SK-N-SH (cell line): ENCODE measurements around the gene CLEC19A. TPM values are rescaled to one million over a fixed set of nuclear protein-coding genes. Genes with fewer than 3 reads are reported as not detected.

Experiments used
- CTCF ChIA-PET: fragments of 300-600, 350-600 bp; formaldehyde crosslinking; extraction: SDS; loops from one replicate; lab custom pipeline; 2021; lab: Yijun Ruan, JAX
- POLR2A ChIA-PET: fragments of 350-600 bp; sonication (Branson Sonifier 250); formaldehyde crosslinking; extraction: SDS; loops from one replicate; lab custom pipeline; 2020; ENCODE audit warnings: antibody characterized with exemption, inconsistent platforms; lab: Yijun Ruan, JAX
- DNase-seq: peaks from one replicate; pipeline ENCODE4 v3.0.0; 2012
- H2AFZ ChIP-seq: fragments of 200-600 bp; sonication (generic); 2 replicates; pipeline ENCODE4 v1.8.1; 2016; ENCODE audit warnings: antibody characterized with exemption, mild to moderate bottlenecking, low read depth
- H3F3A ChIP-seq: fragments of 200-600 bp; sonication (generic); replicated peaks from 2 replicates; pipeline ENCODE3; 2016; ENCODE audit warnings: antibody characterized with exemption, mild to moderate bottlenecking; ENCODE audit not compliant: insufficient read depth
- H3K27ac ChIP-seq, 2 experiments: fragments of 200-500 bp in 1 of 2; fragments of 200-600 bp in 1 of 2; sonication (Bioruptor generic) in 1 of 2; sonication (generic), shearing (Covaris generic) in 1 of 2; 2 replicates each; pipeline versions ENCODE4 v1.5.1 to v1.6.1; 2014 to 2016; ENCODE audit warnings: low read depth in 2 of 2, inconsistent platforms in 1 of 2, low read length in 1 of 2, mild to moderate bottlenecking in 1 of 2, mixed read lengths in 1 of 2
- H3K27me3 ChIP-seq: fragments of 200-600 bp; sonication (generic), shearing (Covaris generic); 2 replicates; pipeline ENCODE4 v1.6.1; 2016; ENCODE audit warnings: mixed run types; ENCODE audit not compliant: insufficient read depth
- H3K36me3 ChIP-seq, 2 experiments: fragments of 200-500 bp in 1 of 2; fragments of 200-600 bp in 1 of 2; sonication (Bioruptor generic) in 1 of 2; sonication (generic) in 1 of 2; replicated peaks in 1 of 2; 2 replicates each; pipeline versions ENCODE3 to v1.5.1; 2014 to 2016; ENCODE audit warnings: low read length in 1 of 2, mild to moderate bottlenecking in 1 of 2; ENCODE audit not compliant: insufficient read depth in 2 of 2, control insufficient read depth in 1 of 2
- H3K4me1 ChIP-seq, 2 experiments: fragments of 200-500 bp in 1 of 2; fragments of 200-600 bp in 1 of 2; sonication (Bioruptor generic) in 1 of 2; sonication (generic), shearing (Covaris generic) in 1 of 2; 2 replicates each; pipeline versions ENCODE4 v1.5.1 to v1.6.1; 2014 to 2016; ENCODE audit warnings: low read depth in 1 of 2, low read length in 1 of 2, mixed run types in 1 of 2; ENCODE audit not compliant: insufficient read depth in 2 of 2, control insufficient read depth in 1 of 2
- H3K4me2 ChIP-seq: fragments of 200-600 bp; sonication (generic), shearing (Covaris generic); 2 replicates; pipeline ENCODE4 v1.6.1; 2017; ENCODE audit warnings: mixed run types
- H3K4me3 ChIP-seq, 2 experiments: fragments of 200-500 bp in 1 of 2; fragments of 200-600 bp in 1 of 2; sonication (Bioruptor generic) in 1 of 2; sonication (generic), shearing (Covaris generic) in 1 of 2; 2 replicates each; pipeline versions ENCODE4 v1.5.1 to v1.8.1; 2014 to 2016; ENCODE audit warnings: low read depth in 2 of 2, inconsistent platforms in 1 of 2, low read length in 1 of 2, mild to moderate bottlenecking in 1 of 2, mixed read lengths in 1 of 2, moderate library complexity in 1 of 2
- H3K79me2 ChIP-seq: fragments of 200-600 bp; sonication (generic); 2 replicates; pipeline ENCODE4 v1.8.1; 2017; ENCODE audit warnings: mild to moderate bottlenecking; ENCODE audit not compliant: insufficient read depth
- H3K9ac ChIP-seq: fragments of 200-600 bp; sonication (generic); 2 replicates; pipeline ENCODE4 v1.6.1; 2017; ENCODE audit warnings: mixed run types
- H3K9me2 ChIP-seq: fragments of 200-600 bp; sonication (generic); 2 replicates; pipeline ENCODE4 v1.6.1; 2017; ENCODE audit warnings: mixed run types
- H3K9me3 ChIP-seq: fragments of 200-600 bp; sonication (generic); 2 replicates; pipeline ENCODE4 v1.6.1; 2017; ENCODE audit warnings: mixed run types, mild to moderate bottlenecking, moderate library complexity
- H4K20me1 ChIP-seq: fragments of 200-600 bp; sonication (generic); 2 replicates; pipeline ENCODE4 v1.6.1; 2017; ENCODE audit warnings: mild to moderate bottlenecking, mixed run types; ENCODE audit not compliant: insufficient read depth
- CTCF ChIP-seq: fragments of 200-600 bp; sonication (generic); IDR thresholded peaks from 2 replicates; pipeline ENCODE4 v1.6.1; 2017; ENCODE audit warnings: antibody characterized with exemption, mild to moderate bottlenecking, moderate library complexity
- EP300 ChIP-seq, 2 experiments: IDR thresholded peaks; 2 replicates each; pipeline versions ENCODE4 v1.4.0 to v1.6.1; 2012; ENCODE audit warnings: borderline replicate concordance in 1 of 2, low read depth in 1 of 2, low read length in 1 of 2
- GATA2 ChIP-seq: sonication (generic); formaldehyde crosslinking; IDR thresholded peaks from 2 replicates; pipeline ENCODE4 v1.5.0; 2020; ENCODE audit warnings: mild to moderate bottlenecking, missing genetic modification reagents
- MAX ChIP-seq: IDR thresholded peaks from 2 replicates; pipeline ENCODE4 v1.4.0; 2012; ENCODE audit warnings: low read depth
- SIN3A ChIP-seq: IDR thresholded peaks from 2 replicates; pipeline ENCODE4 v1.6.1; 2012; ENCODE audit warnings: low read depth, mild to moderate bottlenecking, low read length, moderate library complexity, borderline replicate concordance
- WGBS: methylation state at CpG from one replicate; pipeline ENCODE4 v1.1.6; 2017; ENCODE audit warnings: low lambda C conversion rate; 5-methylcytosine and 5-hydroxymethylcytosine counted together
- polyA plus RNA-seq, 3 experiments: library from polyadenylated mRNA; depleted of rRNA; stranded (reverse); fragments of >200 nt; gene quantifications; 2 replicates each; pipeline ENCODE4 v1.2.3, GENCODE V29; 2012
- TF ChIP-seq, protein P1 (sequence below): IDR thresholded peaks from 2 replicates; pipeline ENCODE4 v1.6.1; 2012; ENCODE audit warnings: mild to moderate bottlenecking, low read depth, low read length, moderate library complexity
- TF ChIP-seq, protein P2 (sequence below): IDR thresholded peaks from 2 replicates; pipeline ENCODE4; 2012

CLEC19A gene
- polyA plus RNA-seq, 1 of the 3 experiments (the other 2 are of a cell fraction): not detected

DNA sequence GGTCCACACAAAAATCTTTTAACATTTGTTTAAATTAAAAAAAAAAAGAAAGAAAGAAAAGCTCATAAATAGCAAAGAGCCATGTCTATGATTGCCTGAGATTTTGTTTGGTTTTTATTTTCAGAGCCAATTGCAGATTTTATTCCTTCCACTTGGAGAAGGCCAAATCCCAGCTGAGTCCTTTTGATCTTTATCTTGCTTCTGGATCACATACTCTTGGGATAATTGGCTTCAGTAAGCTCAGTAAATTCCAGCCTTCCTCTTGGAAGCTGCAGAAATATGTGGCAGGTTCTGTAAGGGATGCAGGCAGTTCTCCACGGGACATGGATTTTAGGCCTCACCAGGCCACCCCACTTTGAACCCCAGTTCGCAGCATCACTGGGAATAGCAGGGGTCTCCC is 68.8 kb downstream of the CLEC19A start:
- H3K9me3 ChIP-seq: no peaks in the 10 kb centered on the region
- H3K9ac ChIP-seq: no peak overlapping the region
- H3K4me3 ChIP-seq: no peak overlapping the region
- no peak for DNase-seq
- no peaks in the 10 kb centered on the region for H3K27me3 ChIP-seq
- H4K20me1 ChIP-seq: no peaks in the 10 kb centered on the region
- no peak overlapping the region for H2AFZ ChIP-seq
- H3K4me1 ChIP-seq: peaks cover 0 to 11% of the 10 kb centered on the region in 2 experiments; a peak in 1 of 4 replicates
- H3K9me2 ChIP-seq: no peaks in the 10 kb centered on the region
- TF ChIP-seq, protein P1, sequence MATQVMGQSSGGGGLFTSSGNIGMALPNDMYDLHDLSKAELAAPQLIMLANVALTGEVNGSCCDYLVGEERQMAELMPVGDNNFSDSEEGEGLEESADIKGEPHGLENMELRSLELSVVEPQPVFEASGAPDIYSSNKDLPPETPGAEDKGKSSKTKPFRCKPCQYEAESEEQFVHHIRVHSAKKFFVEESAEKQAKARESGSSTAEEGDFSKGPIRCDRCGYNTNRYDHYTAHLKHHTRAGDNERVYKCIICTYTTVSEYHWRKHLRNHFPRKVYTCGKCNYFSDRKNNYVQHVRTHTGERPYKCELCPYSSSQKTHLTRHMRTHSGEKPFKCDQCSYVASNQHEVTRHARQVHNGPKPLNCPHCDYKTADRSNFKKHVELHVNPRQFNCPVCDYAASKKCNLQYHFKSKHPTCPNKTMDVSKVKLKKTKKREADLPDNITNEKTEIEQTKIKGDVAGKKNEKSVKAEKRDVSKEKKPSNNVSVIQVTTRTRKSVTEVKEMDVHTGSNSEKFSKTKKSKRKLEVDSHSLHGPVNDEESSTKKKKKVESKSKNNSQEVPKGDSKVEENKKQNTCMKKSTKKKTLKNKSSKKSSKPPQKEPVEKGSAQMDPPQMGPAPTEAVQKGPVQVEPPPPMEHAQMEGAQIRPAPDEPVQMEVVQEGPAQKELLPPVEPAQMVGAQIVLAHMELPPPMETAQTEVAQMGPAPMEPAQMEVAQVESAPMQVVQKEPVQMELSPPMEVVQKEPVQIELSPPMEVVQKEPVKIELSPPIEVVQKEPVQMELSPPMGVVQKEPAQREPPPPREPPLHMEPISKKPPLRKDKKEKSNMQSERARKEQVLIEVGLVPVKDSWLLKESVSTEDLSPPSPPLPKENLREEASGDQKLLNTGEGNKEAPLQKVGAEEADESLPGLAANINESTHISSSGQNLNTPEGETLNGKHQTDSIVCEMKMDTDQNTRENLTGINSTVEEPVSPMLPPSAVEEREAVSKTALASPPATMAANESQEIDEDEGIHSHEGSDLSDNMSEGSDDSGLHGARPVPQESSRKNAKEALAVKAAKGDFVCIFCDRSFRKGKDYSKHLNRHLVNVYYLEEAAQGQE: no peak
- no peak for TF ChIP-seq EP300 (IDR thresholded peaks at IDR 0.05; ENCODE audit: borderline replicate concordance in 1 of 2, low read depth in 1 of 2, low read length in 1 of 2)
- peak; percentile 63 for TF ChIP-seq GATA2
- no peak for TF ChIP-seq CTCF
- TF ChIP-seq SIN3A: no peak
- TF ChIP-seq, protein P2, sequence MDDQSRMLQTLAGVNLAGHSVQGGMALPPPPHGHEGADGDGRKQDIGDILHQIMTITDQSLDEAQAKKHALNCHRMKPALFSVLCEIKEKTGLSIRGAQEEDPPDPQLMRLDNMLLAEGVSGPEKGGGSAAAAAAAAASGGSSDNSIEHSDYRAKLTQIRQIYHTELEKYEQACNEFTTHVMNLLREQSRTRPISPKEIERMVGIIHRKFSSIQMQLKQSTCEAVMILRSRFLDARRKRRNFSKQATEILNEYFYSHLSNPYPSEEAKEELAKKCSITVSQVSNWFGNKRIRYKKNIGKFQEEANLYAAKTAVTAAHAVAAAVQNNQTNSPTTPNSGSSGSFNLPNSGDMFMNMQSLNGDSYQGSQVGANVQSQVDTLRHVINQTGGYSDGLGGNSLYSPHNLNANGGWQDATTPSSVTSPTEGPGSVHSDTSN: no peak
- TF ChIP-seq MAX: no peak
- TF ChIP-seq, all 33 proteins: peak for 1
- no peaks in the 10 kb centered on the region for H3K36me3 ChIP-seq
- no peak overlapping the region for H3K4me2 ChIP-seq
- POLR2A ChIA-PET: no interaction called here
- WGBS: 29% methylated on average over 2 of the region's 2 CpGs
- CTCF ChIA-PET: interaction anchor here (0.9 to 1.3 kb wide), 4 partner anchors 9 to 267 kb away, joined by 3 to 4 read pairs (median 3); no protein-coding TSS in a partner anchor
- no peaks in the 10 kb centered on the region for H3K79me2 ChIP-seq
- H3K27ac ChIP-seq: 0 out of 4 replicates have a peak overlapping the region, but pooled peaks of 1 of the 2 experiments have one; percentile 4
- H3F3A ChIP-seq: no peaks in the 10 kb centered on the region
